ENCODE data around the gene FBN3.

The FBN3 gene

GRCh38 chr19:8089664-8090601 lies 59.5 kb downstream of the FBN3 start:
- DNase-seq (ENCODE audit: low read depth, low spot score) = no peak

GRCh38 chr19:8088752-8089663 lies 60.4 kb downstream of the FBN3 start:
- DNase-seq (ENCODE audit: low read depth, low spot score) = no peak

DNA sequence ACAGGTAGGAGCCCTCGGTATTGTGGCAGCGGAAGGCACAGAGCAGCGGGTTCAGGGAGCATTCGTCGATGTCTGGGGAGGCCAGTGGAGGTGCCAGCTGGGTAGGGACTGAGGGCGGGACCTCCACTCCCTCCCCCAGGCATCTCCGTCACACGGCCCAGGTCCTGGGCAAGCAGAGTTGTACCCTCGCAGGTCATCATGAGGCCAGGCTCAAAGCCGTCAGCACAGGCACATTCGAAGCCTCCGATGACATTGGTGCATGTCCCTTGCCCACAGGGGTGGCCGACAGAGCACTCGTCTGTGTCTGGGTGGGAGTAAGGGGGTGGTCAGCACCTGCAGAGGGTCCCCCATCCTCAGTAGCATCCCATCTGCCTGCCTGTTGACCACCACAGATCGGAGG lies 61.5 kb downstream of the FBN3 start:
- DNase-seq (ENCODE audit: low read depth, low spot score) = no peak

GRCh38 chr19:8086849-8087248 lies 62.5 kb downstream of the FBN3 start:
- no peak for DNase-seq (ENCODE audit: low read depth, low spot score)

DNA sequence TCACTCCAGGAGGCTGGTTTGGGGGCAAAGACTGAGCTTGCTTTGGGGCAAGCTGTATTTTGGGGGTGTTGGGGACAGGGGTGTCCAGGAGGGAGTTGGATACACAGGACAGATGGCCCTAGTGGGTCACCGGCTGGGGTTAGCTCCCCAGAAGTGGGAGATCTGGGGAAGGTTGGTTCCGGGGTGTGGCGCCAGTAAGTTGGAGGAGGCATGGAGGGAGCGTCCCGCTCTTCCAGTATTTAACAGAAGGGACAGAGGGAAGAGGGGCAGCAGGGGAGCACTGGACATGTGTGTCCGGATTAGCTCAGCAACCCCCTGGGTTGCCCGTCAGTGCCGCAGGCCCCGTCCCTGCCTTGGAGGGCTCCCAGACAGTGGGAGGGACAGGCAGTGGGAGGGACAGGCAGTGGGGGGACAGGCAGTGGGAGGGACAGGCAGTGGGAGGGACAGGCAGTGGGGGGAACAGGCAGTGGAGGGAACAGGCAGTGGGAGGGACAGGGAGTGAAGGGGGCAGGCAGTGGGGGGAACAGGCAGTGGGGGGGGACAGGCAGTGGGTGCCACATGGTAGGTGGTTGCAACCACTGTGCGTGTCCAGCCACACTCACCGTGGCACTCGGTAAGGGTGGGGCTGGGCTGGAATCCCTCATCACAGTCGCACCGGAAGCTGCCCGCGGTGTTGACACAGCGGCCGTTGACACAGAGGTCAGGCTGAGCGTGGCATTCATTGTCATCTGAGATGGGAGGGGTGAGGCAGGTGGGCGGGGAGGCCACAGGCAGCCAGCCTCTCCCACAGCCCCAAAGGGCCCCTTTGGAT lies 63.6 kb downstream of the FBN3 start:
- no peak for DNase-seq (ENCODE audit: low read depth, low spot score)

DNA sequence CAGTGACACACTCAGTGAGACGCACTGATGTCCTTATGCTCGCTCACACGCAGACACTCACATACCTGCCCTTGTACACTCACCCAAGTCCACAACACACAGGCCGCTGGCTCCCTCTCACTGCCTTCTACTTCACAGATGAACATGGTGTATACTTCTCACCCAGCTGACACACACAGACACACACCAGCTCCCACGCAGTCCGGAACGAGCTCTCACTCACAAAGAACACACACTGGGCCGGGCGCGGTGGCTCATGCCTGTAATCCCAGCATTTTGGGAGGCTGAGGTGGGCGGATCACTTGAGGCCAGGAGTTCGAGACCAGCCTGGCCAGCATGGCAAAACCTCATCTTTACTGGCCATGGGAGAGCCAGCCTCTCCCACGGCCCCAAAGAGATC lies 65.2 kb downstream of the FBN3 start:
- no peak for DNase-seq (ENCODE audit: low read depth, low spot score)

GRCh38 chr19:8083141-8083540 lies 66.3 kb downstream of the FBN3 start:
- no peak for DNase-seq (ENCODE audit: low read depth, low spot score)

GRCh38 chr19:8081569-8082550 lies 67.5 kb downstream of the FBN3 start:
- DNase-seq (ENCODE audit: low read depth, low spot score) = no peak

GRCh38 chr19:8080832-8081231 lies 68.6 kb downstream of the FBN3 start:
- no peak for DNase-seq (ENCODE audit: low read depth, low spot score)

DNA sequence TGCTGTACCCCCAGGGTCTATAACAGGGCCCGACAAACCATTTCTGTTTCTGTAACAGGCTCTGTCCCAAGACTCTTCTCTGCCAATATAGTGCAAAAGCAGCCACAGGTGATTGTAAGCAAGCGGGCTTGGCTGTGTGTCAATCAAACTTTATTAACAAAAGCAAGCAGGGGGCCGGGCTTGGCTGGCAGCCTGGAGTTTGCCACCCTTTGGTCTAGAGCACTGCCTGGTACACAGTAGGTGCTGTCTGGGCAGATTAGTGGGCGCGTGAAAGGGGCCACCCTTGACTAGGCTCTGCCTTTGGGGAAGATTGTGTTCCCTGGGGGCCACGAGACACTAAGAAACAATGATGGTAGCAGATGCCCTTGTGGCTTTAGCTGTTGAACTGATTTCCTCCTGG lies 69.4 kb downstream of the FBN3 start:
- no peak for DNase-seq (ENCODE audit: low read depth, low spot score)

DNA sequence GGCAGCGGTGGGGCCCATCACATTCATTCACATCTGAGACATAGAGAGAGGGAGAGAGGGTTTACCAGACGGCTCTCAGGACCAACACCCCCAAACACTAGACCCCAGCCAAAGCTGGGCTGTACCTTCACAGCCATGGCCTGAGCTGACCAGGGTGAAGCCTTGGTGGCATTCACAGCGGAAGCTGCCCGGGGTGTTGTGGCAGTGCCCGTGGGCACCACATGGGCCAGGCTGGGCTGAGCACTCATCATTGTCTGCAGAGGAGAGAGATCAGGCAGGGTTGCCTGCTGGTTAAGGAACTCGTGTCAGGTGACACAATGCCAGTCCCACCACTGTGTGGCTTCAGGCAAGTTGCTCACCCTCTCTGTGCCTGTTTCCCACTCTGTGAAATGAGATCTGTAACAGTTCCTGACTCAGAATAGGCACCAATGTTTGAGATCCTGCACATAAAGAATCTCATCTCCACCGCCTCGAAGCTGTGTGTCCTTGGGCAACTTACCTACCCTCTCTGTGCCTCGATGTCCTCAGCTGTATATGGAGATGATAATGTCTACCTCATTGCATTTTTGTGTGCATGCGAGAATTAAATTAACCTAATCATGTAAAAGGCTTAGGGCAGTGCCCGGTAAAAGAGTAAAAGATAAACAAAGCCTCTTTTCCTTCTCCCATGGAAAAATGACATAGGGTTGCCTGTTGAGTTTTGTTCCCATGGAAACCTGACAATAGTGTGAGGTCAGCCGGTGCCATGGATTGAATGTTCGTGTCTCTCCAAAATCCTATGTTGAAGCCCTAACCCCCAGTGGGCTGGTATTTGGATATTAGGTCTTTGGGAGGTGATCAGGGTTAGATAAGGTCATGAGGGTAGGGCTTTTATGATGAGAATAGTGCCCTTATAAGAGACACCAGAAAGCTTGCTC lies 74.0 kb downstream of the FBN3 start:
- DNase-seq (ENCODE audit: low read depth, low spot score) = no peak

DNA sequence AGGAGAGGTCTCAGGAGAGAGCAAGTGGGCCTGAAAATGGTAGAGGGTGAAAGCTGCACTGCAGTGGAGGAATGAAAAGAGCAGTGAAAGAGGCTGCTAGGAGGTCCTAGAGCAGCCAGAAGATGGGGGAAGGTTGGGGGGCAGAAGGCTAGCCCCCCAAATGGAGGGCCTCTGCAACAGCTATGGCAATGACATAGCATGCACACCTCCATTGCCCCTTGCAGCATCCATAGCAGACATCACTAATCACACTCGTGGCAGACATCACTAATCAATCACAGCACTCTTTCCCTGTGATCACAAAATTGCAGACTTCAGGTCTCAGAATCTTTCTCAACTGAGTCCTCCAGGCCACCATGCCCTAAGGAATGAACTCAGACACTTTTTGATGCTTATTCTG lies 74.9 kb downstream of the FBN3 start:
- no peak for DNase-seq (ENCODE audit: low read depth, low spot score)

GRCh38 chr19:8071912-8072311 lies 77.5 kb downstream of the FBN3 start:
- DNase-seq (ENCODE audit: low read depth, low spot score) = no peak

DNA sequence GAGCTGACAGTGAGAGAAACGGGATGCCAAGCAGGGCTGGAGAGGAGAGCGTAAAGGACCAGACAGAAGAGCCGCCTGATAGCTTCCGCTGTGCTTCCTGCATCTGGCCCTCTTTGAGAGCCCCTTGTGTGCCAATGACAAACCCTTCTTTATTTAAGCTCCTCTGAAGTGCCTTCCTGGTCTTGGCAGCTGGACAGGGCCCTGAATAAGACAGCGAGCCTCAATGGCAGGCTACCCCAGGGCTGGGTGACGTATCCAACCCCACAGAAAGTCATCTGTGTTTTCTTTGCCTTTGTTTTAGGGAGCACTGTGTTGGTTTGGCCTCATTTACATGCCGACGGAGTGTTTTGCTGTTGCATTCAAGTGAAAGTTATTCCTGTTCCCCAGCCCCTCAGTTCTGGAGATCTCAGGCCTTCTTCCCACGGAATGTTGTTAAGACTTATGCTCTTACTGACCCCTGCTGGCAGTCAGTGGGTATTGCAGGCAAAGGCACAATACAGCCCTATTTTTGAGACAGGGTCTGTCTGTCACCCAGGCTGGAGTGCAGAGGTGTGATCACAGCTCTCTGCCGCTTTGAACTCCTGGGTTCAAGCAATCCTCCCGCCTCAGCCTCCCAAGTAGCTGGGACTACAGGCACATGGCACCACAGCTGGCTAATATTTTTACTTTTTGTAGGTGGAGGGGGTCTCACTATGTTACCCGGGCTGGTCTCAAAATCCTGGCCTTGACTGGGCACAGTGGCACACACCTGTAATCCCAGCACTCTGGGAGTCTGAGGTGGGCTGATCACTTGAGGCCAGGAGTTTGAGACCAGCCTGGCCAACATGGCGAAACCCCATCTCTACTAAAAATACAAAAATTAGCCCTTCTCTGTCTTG lies 80.1 kb downstream of the FBN3 start:
- no peak for DNase-seq (ENCODE audit: low read depth, low spot score)

DNA sequence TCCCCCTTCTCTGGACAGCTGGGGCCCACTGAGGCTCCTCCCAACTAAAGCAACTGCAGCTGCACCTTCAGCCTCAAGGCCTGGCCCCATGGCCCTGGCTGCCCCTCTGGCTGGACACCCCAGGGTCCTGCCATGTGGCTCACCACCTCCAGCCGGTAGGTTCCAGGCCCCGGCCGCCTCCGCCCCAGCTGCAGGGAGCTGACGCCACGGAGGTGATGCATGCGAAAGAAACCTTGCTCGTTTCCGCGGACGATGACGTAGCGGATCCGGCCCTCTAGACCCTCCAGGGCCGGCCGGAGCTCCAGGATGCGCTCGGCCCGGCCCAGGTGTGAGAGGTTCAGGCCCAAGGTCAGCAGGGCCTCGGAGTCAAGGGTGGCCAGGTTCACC lies 83.5 kb downstream of the FBN3 start:
- no peak for DNase-seq (ENCODE audit: low read depth, low spot score)

GRCh38 chr19:8064911-8065874 lies 84.2 kb downstream of the FBN3 start:
- DNase-seq (ENCODE audit: low read depth, low spot score) = no peak

DNA sequence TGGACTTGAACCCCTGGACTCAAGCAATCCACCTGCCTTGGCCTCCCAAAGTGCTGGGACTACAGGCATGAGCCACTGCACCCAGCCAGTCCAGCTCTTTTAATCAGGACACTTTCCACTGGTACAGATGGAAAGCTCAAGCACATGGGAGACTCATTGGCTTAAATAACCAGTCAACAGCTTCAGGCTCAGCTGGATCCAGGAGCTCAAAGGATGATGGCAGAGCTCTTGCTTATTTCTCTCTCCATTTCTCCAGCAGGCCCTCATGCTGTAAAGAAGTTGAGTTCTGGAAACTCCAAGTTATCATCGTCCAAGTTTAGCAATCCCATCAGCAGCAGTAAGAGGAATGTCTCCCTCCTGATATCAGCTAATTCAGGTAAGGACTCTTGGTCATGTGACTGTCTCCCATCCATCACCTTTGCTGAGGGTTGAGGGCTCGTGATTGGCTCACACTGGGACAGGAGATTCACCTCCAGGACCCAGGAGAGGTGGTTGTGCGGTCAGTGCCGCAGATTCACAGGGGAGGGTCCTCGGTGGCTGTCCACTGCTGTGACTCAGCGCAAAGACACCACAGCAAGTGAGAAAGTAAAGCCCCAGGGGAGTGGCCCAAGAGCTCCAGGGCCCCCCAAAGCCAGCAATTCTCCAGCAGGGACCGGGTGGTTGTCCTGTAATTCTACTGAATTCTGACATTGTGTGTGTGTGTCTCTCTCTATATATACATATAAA lies 91.7 kb downstream of the FBN3 start:
- DNase-seq (ENCODE audit: low read depth, low spot score) = no peak

Measured in astrocyte of the hippocampus (primary cell).